Rectal smooth muscle tissue (tissue), 1 donor: Measurements from ENCODE around the gene GSC2.

Experiments
- H3K27ac ChIP-seq: one replicate; pipeline ENCODE4 v1.7.0; 2013; ENCODE audit warnings: low read depth, low read length, inconsistent platforms
- H3K27me3 ChIP-seq: one replicate; pipeline ENCODE4 v1.7.0; 2013; ENCODE audit warnings: low read length; ENCODE audit not compliant: control insufficient read depth, insufficient read depth
- H3K36me3 ChIP-seq: one replicate; pipeline ENCODE4 v1.7.0; 2013; ENCODE audit warnings: low read length; ENCODE audit not compliant: control insufficient read depth, insufficient read depth
- H3K4me1 ChIP-seq: one replicate; pipeline ENCODE4 v1.7.0; 2013; ENCODE audit warnings: low read length; ENCODE audit not compliant: control insufficient read depth, insufficient read depth
- H3K4me3 ChIP-seq: one replicate; pipeline ENCODE4 v1.7.0; 2013; ENCODE audit warnings: low read length
- H3K9ac ChIP-seq: one replicate; pipeline ENCODE4 v1.7.0; 2013; ENCODE audit warnings: low read length

The GSC2 gene

GRCh38 chr22:19182472-19183157, 32.5 kb upstream of the GSC2 start:
- Histone ChIP-seq H3K27ac (no peak overlapping the region), H3K36me3 (peaks cover 1% of the 10 kb centered on the region), H3K4me3 (no peak overlapping the region), H3K4me1 (peaks cover 9% of the 10 kb centered on the region), H3K9ac (no peak overlapping the region), H3K27me3 (no peaks in the 10 kb centered on the region)

- no peaks in the 10 kb centered on the region for H3K36me3 ChIP-seq
- H3K4me1 ChIP-seq: peaks cover 13% of the 10 kb centered on the region
- H3K27me3 ChIP-seq: no peaks in the 10 kb centered on the region
- H3K9ac ChIP-seq: no peak overlapping the region
- no peak overlapping the region for H3K4me3 ChIP-seq
- H3K27ac ChIP-seq: no peak overlapping the region
These were observed 31.8 kb upstream of the GSC2 start for GRCh38 chr22:19181786-19182471.

- H3K4me1 ChIP-seq: peaks cover 13% of the 10 kb centered on the region
- no peaks in the 10 kb centered on the region for H3K27me3 ChIP-seq
- no peak overlapping the region for H3K4me3 ChIP-seq
- no peak overlapping the region for H3K27ac ChIP-seq
- no peaks in the 10 kb centered on the region for H3K36me3 ChIP-seq
- no peak overlapping the region for H3K9ac ChIP-seq
These were observed 30.8 kb upstream of the GSC2 start for GRCh38 chr22:19180740-19181410.

- Histone ChIP-seq H3K27me3 (no peaks in the 10 kb centered on the region), H3K27ac (no peak overlapping the region), H3K9ac (no peak overlapping the region), H3K36me3 (peaks cover 2% of the 10 kb centered on the region), H3K4me3 (no peak overlapping the region), H3K4me1 (peaks cover 13% of the 10 kb centered on the region)
These were observed 30.1 kb upstream of the GSC2 start for GRCh38 chr22:19180234-19180633.

- H3K4me3 ChIP-seq: peak overlapping the region; percentile 71
- H3K9ac ChIP-seq: peak overlapping the region; percentile 68
- peaks cover 13% of the 10 kb centered on the region for H3K4me1 ChIP-seq
These were observed 29.5 kb upstream of the GSC2 start for GRCh38 chr22:19179497-19180048.

GRCh38 chr22:19178657-19179496, 28.8 kb upstream of the GSC2 start, which contains the start of gene SLC25A1:
Gene SLC25A1 (minus strand): TSS chr22:19178736. CDS start chr22:19178673, 63 bp downstream.
- H3K4me1 ChIP-seq: peaks cover 13% of the 10 kb centered on the region

More at GRCh38 chr22:19179497-19180048, 29.5 kb upstream of the GSC2 start:
- peaks cover 2% of the 10 kb centered on the region for H3K36me3 ChIP-seq
- H3K27me3 ChIP-seq: no peaks in the 10 kb centered on the region
- peak overlapping the region; percentile 78 for H3K27ac ChIP-seq

GRCh38 chr22:19178065-19178656, 28.1 kb upstream of the GSC2 start:
- H3K36me3 ChIP-seq: peaks cover 2% of the 10 kb centered on the region
- H3K4me1 ChIP-seq: peaks cover 13% of the 10 kb centered on the region
- H3K27ac ChIP-seq: peak overlapping the region; percentile 78
- H3K9ac ChIP-seq: peak overlapping the region; percentile 56
- H3K27me3 ChIP-seq: no peaks in the 10 kb centered on the region
- peak overlapping the region; percentile 72 for H3K4me3 ChIP-seq

More at GRCh38 chr22:19178657-19179496, 28.8 kb upstream of the GSC2 start, which contains the start of gene SLC25A1:
- Histone ChIP-seq H3K9ac (peak within 1 kb of the TSS; percentile 68), H3K27me3 (no peaks in the 10 kb centered on the region), H3K36me3 (peaks cover 2% of the 10 kb centered on the region), H3K4me3 (peak within 1 kb of the TSS; percentile 72), H3K27ac (peak within 1 kb of the TSS; percentile 78)

- H3K36me3 ChIP-seq: peaks cover 2% of the 10 kb centered on the region
- peaks cover 16% of the 10 kb centered on the region for H3K4me1 ChIP-seq
- H3K4me3 ChIP-seq: peak overlapping the region; percentile 72
- peak overlapping the region; percentile 56 for H3K9ac ChIP-seq
- H3K27ac ChIP-seq: no peak overlapping the region
- no peaks in the 10 kb centered on the region for H3K27me3 ChIP-seq
These were observed 27.3 kb upstream of the GSC2 start for GRCh38 chr22:19177164-19178064.

- H3K27ac ChIP-seq: no peak overlapping the region
- no peaks in the 10 kb centered on the region for H3K27me3 ChIP-seq
- no peak overlapping the region for H3K9ac ChIP-seq
- peaks cover 20% of the 10 kb centered on the region for H3K4me1 ChIP-seq
- peaks cover 2% of the 10 kb centered on the region for H3K36me3 ChIP-seq
- no peak overlapping the region for H3K4me3 ChIP-seq
These were observed 26.6 kb upstream of the GSC2 start for GRCh38 chr22:19176732-19177131.

GRCh38 chr22:19176175-19176643, 26.1 kb upstream of the GSC2 start:
- no peak overlapping the region for H3K27ac ChIP-seq
- H3K9ac ChIP-seq: no peak overlapping the region
- no peak overlapping the region for H3K4me3 ChIP-seq
- peaks cover 20% of the 10 kb centered on the region for H3K4me1 ChIP-seq
- peaks cover 2% of the 10 kb centered on the region for H3K36me3 ChIP-seq
- no peaks in the 10 kb centered on the region for H3K27me3 ChIP-seq
